ENCODE results near the gene GPR180.

Gene GPR180

DNA sequence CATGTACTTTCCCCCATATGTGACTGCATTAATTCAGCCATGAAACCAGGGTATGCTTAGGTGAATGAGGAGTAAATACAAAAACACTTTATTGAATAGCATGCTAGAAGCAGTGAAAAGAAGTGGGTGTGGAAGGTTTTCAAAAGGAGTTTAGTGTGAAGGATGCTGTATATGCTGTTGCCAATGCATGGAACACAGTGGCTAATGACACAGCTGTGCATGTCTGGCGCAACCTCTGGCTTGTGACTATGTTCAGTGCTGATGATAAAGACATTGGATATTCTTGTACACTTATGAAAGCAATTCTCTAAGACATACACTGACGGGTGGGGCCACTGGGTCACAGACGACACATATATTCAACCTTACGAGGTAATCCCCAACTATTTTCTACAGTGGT is 55.5 kb downstream of the GPR180 start:
- H3K36me3 ChIP-seq (ENCODE audit: insufficient read depth, low read length) = no peaks in the 10 kb centered on the region
- H3K27ac ChIP-seq (ENCODE audit: low read depth, low read length) = no peak overlapping the region
- no peaks in the 10 kb centered on the region for H3K9me3 ChIP-seq (ENCODE audit: low read length)
- no peak overlapping the region for H3K4me3 ChIP-seq (ENCODE audit: low read depth in 1 of 2, low read length in 2 of 2)
- no peak overlapping the region for H3K9ac ChIP-seq (ENCODE audit: low read length)
- H3K27me3 ChIP-seq (ENCODE audit: control insufficient read depth in 1 of 2, insufficient read depth in 2 of 2, low read length in 2 of 2) = no peaks in the 10 kb centered on the region
- H3K4me1 ChIP-seq (ENCODE audit: insufficient read depth, low read length) = no peaks in the 10 kb centered on the region

DNA sequence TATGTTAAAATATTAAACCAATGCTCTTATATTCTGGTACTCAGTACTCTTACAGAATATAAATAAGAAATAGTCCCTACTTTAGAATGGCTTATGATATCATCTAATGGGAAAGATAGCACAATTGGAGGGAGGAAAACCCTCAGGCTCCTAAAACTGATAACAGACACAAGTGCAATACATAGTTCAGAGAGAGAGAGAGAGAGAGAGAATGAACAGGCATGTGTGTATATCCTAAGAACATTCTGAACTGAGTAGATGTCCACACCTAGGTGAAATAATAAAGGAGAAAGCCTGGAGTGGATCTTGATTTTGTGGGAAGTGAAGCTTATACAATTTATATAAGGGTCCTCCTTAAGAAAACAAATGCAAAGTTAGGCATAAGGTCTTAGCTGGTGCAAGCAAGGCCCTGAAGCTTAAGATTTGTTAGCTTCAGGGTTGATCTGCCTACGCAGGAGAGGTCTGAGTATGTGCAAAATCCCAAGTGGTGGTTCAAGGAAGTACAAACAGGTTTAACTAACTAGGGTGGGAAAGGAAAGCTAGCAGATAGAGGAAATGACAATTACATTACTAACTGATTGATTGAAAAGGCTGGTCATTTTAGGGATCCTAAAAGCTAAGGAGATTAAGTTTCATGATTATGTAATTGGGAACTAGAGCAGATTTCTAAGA is 57.4 kb downstream of the GPR180 start:
- Histone ChIP-seq H3K4me1 (ENCODE audit: insufficient read depth, low read length) (no peaks in the 10 kb centered on the region), H3K27me3 (ENCODE audit: control insufficient read depth in 1 of 2, insufficient read depth in 2 of 2, low read length in 2 of 2) (no peaks in the 10 kb centered on the region)

DNA sequence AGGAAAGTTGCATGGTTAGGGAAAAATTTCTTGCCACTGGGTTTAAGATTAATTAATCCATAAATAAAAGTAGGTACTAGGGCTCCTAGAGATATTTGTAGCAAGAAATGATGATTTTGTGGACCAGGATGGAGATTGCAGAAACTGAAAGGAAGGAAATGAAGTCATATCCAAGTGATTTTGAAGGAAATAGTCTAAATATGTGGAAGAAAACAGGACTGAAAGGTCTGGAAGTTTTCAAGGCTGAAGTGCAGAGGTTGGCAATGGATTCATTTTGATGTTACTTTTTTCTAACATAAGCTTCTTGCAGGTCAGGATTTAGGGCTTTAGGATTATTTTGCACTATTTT is 57.9 kb downstream of the GPR180 start:
- H3K4me3 ChIP-seq (ENCODE audit: low read depth in 1 of 2, low read length in 2 of 2) = no peak overlapping the region
- H3K36me3 ChIP-seq (ENCODE audit: insufficient read depth, low read length) = no peaks in the 10 kb centered on the region
- no peak overlapping the region for H3K9ac ChIP-seq (ENCODE audit: low read length)
- H3K4me1 ChIP-seq (ENCODE audit: insufficient read depth, low read length) = no peaks in the 10 kb centered on the region
- H3K27ac ChIP-seq (ENCODE audit: low read depth, low read length) = no peak overlapping the region
- H3K27me3 ChIP-seq (ENCODE audit: control insufficient read depth in 1 of 2, insufficient read depth in 2 of 2, low read length in 2 of 2) = no peaks in the 10 kb centered on the region
- no peaks in the 10 kb centered on the region for H3K9me3 ChIP-seq (ENCODE audit: low read length)

More for the DNA sequence above, 57.4 kb downstream of the GPR180 start:
- H3K9ac ChIP-seq (ENCODE audit: low read length) = no peak overlapping the region
- H3K9me3 ChIP-seq (ENCODE audit: low read length) = no peaks in the 10 kb centered on the region
- H3K36me3 ChIP-seq (ENCODE audit: insufficient read depth, low read length) = no peaks in the 10 kb centered on the region
- no peak overlapping the region for H3K27ac ChIP-seq (ENCODE audit: low read depth, low read length)
- no peak overlapping the region for H3K4me3 ChIP-seq (ENCODE audit: low read depth in 1 of 2, low read length in 2 of 2)

DNA sequence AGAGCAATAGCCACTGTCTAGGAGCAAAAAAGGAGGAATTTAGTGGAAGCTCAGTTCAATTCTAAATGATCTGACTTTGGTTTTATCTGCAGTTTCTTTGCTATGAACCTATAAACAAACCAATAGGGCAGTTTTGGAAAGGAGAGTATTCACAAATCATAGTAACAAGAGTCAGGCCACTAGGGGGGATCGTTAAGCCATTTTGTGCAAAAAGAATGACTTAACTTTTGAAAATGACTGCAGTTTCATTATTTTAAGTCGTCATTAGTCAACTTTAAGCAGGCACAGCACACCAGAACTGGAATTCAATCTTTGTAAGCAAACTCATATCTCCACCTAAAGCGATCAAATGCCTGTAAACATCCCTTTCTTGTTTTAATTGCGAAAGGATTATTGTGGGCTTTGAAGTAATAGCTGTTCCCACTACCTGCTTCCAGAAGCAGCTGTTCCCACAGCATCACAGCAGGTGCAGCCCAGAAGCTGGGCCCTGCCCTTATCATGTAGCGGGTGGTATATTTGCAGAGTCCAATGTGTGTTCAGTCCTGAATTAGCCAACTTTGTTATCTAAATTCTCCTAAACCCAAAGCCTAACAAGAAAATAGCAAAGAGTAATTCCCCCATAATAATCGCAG is 59.2 kb downstream of the GPR180 start:
- Histone ChIP-seq H3K27me3 (ENCODE audit: control insufficient read depth in 1 of 2, insufficient read depth in 2 of 2, low read length in 2 of 2) (no peaks in the 10 kb centered on the region), H3K27ac (ENCODE audit: low read depth, low read length) (no peak overlapping the region), H3K36me3 (ENCODE audit: insufficient read depth, low read length) (no peaks in the 10 kb centered on the region), H3K4me1 (ENCODE audit: insufficient read depth, low read length) (no peaks in the 10 kb centered on the region), H3K9ac (ENCODE audit: low read length) (no peak overlapping the region), H3K4me3 (ENCODE audit: low read depth in 1 of 2, low read length in 2 of 2) (no peak overlapping the region), H3K9me3 (ENCODE audit: low read length) (no peaks in the 10 kb centered on the region)

DNA sequence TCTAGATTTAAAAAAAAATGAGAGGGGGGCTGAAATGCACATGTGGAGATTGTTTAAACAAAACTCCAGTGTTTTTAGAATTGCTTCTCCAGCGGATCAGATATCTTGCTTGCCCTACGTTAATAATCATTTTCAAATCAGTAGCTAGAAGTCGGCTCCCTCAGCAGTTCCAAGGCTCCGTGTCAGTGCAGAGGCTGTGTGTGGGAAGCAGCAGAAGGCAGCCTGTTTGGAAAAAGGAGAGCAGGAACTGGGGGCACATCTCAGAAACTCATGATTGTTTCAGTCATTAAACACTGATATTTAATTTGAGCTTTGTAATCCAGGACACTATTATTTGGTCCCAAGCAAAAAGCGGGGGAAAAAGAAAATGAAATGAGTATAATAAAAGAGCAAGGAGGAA is 59.7 kb downstream of the GPR180 start:
- H3K27ac ChIP-seq (ENCODE audit: low read depth, low read length) = no peak overlapping the region
- H3K4me1 ChIP-seq (ENCODE audit: insufficient read depth, low read length) = no peaks in the 10 kb centered on the region
- no peaks in the 10 kb centered on the region for H3K36me3 ChIP-seq (ENCODE audit: insufficient read depth, low read length)
- H3K4me3 ChIP-seq (ENCODE audit: low read depth in 1 of 2, low read length in 2 of 2) = no peak overlapping the region
- H3K27me3 ChIP-seq (ENCODE audit: control insufficient read depth in 1 of 2, insufficient read depth in 2 of 2, low read length in 2 of 2) = no peaks in the 10 kb centered on the region
- no peaks in the 10 kb centered on the region for H3K9me3 ChIP-seq (ENCODE audit: low read length)
- H3K9ac ChIP-seq (ENCODE audit: low read length) = no peak overlapping the region

DNA sequence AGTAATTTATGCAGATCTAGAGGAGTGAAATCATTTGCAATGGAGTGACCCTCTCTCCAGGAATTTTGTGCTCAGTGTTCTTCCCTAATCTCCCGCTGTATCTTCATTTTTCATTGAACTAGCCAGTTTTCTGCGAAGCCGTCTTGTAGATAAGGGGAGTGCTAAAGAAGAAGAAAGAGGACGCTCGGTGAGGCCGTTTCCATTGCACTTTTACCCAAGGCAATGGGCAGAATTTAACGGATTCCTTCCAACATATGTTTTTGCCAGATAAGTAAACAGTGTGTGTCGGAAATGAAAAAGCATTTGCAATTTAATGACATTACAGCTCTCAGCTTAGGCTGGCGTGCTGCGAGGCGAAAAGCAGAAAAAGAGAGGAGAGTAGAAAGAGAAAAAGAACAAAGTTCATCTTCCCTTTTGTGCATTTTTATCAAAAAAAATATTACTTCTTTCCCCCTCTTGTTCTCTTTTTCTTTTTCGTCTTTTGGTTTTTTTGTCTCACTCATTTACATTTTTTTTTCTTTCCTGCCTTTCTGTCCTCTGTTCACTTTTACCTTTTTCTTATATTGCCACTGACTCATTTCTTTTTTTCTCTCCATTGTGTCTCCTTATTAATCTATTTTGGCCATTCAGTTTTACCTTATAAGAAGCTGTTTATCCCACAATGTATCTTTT is 60.8 kb downstream of the GPR180 start:
- Histone ChIP-seq H3K27ac (ENCODE audit: low read depth, low read length) (no peak overlapping the region), H3K9me3 (ENCODE audit: low read length) (no peaks in the 10 kb centered on the region), H3K27me3 (ENCODE audit: control insufficient read depth in 1 of 2, insufficient read depth in 2 of 2, low read length in 2 of 2) (no peaks in the 10 kb centered on the region), H3K4me1 (ENCODE audit: insufficient read depth, low read length) (no peaks in the 10 kb centered on the region), H3K4me3 (ENCODE audit: low read depth in 1 of 2, low read length in 2 of 2) (no peak overlapping the region), H3K9ac (ENCODE audit: low read length) (no peak overlapping the region), H3K36me3 (ENCODE audit: insufficient read depth, low read length) (no peaks in the 10 kb centered on the region)

DNA sequence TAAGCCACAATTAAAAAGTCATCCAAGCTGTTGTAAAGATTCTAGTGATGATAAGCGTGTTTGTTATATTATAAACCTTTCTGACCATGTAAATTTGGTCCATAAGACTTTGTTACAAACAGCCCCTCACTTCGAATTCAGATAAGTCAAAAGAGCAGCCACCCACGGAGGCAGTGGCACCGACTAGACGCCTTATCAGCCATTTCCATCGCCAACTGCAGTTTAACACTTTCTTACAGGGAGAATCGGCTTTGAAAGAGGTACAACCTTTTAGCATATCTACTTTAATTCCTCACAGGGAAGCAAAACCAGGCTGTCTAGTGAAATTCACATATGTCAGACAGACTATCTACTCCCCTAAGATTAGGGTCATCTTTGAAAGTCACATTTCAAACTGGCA is 63.2 kb downstream of the GPR180 start:
- Histone ChIP-seq H3K4me1 (ENCODE audit: insufficient read depth, low read length) (no peaks in the 10 kb centered on the region), H3K27me3 (ENCODE audit: control insufficient read depth in 1 of 2, insufficient read depth in 2 of 2, low read length in 2 of 2) (no peaks in the 10 kb centered on the region), H3K4me3 (ENCODE audit: low read depth in 1 of 2, low read length in 2 of 2) (no peak overlapping the region), H3K27ac (ENCODE audit: low read depth, low read length) (no peak overlapping the region), H3K9ac (ENCODE audit: low read length) (no peak overlapping the region), H3K36me3 (ENCODE audit: insufficient read depth, low read length) (no peaks in the 10 kb centered on the region), H3K9me3 (ENCODE audit: low read length) (no peaks in the 10 kb centered on the region)

DNA sequence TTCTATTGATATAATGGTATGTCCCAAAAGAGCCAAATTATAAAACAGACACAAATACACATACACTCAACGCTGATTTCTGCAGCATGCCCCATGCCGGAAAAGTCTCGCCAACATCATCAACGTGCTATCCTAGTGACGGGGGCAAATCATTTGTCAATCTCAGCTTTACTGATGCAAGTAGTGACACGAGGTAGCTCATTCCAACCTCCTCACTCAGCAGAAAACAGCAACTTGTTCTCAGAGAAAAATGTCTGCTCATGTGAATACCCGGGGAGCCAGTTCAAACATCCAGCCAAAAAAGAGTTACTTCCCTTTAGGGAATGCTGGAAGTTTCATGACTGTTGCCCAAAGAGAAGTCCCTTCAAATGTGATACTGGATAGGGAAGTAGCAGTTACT is 64.4 kb downstream of the GPR180 start:
- H3K27ac ChIP-seq (ENCODE audit: low read depth, low read length) = no peak overlapping the region
- no peaks in the 10 kb centered on the region for H3K36me3 ChIP-seq (ENCODE audit: insufficient read depth, low read length)
- H3K9ac ChIP-seq (ENCODE audit: low read length) = no peak overlapping the region
- no peak overlapping the region for H3K4me3 ChIP-seq (ENCODE audit: low read depth in 1 of 2, low read length in 2 of 2)
- no peaks in the 10 kb centered on the region for H3K4me1 ChIP-seq (ENCODE audit: insufficient read depth, low read length)
- no peaks in the 10 kb centered on the region for H3K9me3 ChIP-seq (ENCODE audit: low read length)
- no peaks in the 10 kb centered on the region for H3K27me3 ChIP-seq (ENCODE audit: control insufficient read depth in 1 of 2, insufficient read depth in 2 of 2, low read length in 2 of 2)

DNA sequence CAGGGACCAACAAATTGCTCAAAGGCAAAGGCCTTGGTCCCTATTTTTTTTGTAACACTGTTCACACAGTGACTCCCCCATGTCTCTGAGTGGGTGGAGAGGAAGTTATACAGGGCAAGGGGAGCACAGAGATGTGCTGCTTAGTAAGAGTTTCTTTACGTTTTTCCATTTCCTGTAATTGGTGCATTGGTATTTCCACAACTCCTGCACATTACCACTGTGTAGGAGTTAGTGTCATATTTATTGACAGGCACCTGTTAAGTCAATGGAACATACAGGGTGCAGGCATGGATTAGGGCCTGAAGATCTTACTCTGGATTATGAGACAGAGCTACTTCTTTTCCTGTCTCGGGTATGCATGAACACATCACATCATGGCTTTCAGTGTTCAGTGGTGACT is 65.5 kb downstream of the GPR180 start:
- H3K9ac ChIP-seq (ENCODE audit: low read length) = no peak overlapping the region
- no peaks in the 10 kb centered on the region for H3K36me3 ChIP-seq (ENCODE audit: insufficient read depth, low read length)
- H3K4me3 ChIP-seq (ENCODE audit: low read depth in 1 of 2, low read length in 2 of 2) = no peak overlapping the region
- H3K27ac ChIP-seq (ENCODE audit: low read depth, low read length) = no peak overlapping the region
- H3K9me3 ChIP-seq (ENCODE audit: low read length) = no peaks in the 10 kb centered on the region
- no peaks in the 10 kb centered on the region for H3K4me1 ChIP-seq (ENCODE audit: insufficient read depth, low read length)
- H3K27me3 ChIP-seq (ENCODE audit: control insufficient read depth in 1 of 2, insufficient read depth in 2 of 2, low read length in 2 of 2) = no peaks in the 10 kb centered on the region

DNA sequence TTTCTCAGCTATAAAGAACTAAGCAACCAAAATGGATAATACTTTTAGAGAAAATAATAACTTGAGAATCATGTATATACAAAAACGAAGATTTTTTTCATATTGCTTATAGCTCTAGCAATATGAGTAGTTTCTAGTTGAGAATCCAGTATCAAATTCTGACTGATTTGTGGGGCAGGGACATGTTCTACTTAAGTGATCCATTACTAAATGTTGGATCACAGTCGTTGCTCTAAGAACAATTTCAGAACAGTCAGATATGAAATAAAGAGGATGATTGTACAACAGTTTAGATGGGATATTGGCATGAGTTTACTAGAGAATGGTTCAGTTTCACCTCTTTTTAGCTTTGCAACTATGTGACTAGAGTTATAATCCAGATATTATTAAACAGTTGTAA is 70.7 kb downstream of the GPR180 start:
- no peak overlapping the region for H3K27ac ChIP-seq (ENCODE audit: low read depth, low read length)
- H3K36me3 ChIP-seq (ENCODE audit: insufficient read depth, low read length) = no peaks in the 10 kb centered on the region
- no peak overlapping the region for H3K4me3 ChIP-seq (ENCODE audit: low read depth in 1 of 2, low read length in 2 of 2)
- no peaks in the 10 kb centered on the region for H3K9me3 ChIP-seq (ENCODE audit: low read length)
- H3K4me1 ChIP-seq (ENCODE audit: insufficient read depth, low read length) = no peaks in the 10 kb centered on the region
- no peaks in the 10 kb centered on the region for H3K27me3 ChIP-seq (ENCODE audit: control insufficient read depth in 1 of 2, insufficient read depth in 2 of 2, low read length in 2 of 2)
- no peak overlapping the region for H3K9ac ChIP-seq (ENCODE audit: low read length)

DNA sequence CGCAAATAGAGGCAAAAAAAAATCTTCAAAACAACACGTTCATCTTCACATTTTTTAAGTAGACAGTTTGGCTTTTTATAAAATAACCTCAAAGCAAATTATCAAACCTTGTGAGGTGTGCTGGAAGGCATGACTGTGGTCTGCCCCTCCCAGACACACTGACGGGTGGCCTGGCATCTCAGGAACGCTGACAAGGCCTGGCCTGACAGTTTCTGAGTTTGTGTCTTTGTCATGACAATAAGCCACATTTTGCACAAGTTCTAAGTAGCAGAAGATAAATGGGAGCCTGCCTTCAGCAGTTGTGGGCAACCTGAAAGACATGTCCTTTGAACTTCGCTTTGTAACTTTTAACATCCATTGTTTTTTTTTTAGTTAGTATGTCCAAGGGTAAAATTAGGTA is 72.2 kb downstream of the GPR180 start:
- H3K36me3 ChIP-seq (ENCODE audit: insufficient read depth, low read length) = no peaks in the 10 kb centered on the region
- no peak overlapping the region for H3K9ac ChIP-seq (ENCODE audit: low read length)
- H3K9me3 ChIP-seq (ENCODE audit: low read length) = no peaks in the 10 kb centered on the region
- H3K4me3 ChIP-seq (ENCODE audit: low read depth in 1 of 2, low read length in 2 of 2) = no peak overlapping the region
- no peaks in the 10 kb centered on the region for H3K27me3 ChIP-seq (ENCODE audit: control insufficient read depth in 1 of 2, insufficient read depth in 2 of 2, low read length in 2 of 2)
- H3K27ac ChIP-seq (ENCODE audit: low read depth, low read length) = no peak overlapping the region
- H3K4me1 ChIP-seq (ENCODE audit: insufficient read depth, low read length) = no peaks in the 10 kb centered on the region
